Spleen (tissue), 3 donors: ENCODE measurements around the gene C1QTNF5.

Source experiments
- POLR2A ChIP-seq, 3 donors: fragments of 450-650 bp; IDR thresholded peaks; one replicate each; pipeline ENCODE4 v1.5.1; 2017; ENCODE audit warnings: antibody characterized with exemption in 3 of 3, mild to moderate bottlenecking in 1 of 3
- POLR2AphosphoS5 ChIP-seq, 3 donors: sonication (generic); formaldehyde crosslinking; IDR thresholded peaks; one replicate each; pipeline ENCODE4 v1.5.1; 2017; ENCODE audit warnings: antibody characterized with exemption in 3 of 3

- TF ChIP-seq POLR2A (IDR thresholded peaks at IDR 0.05) (no peak), POLR2AphosphoS5 (IDR thresholded peaks at IDR 0.05) (no peak)
These were observed 24.5 kb downstream of the C1QTNF5 start for GRCh38 chr11:119316016-119316728.
